HL-60/S4 (cell line): Measurements from ENCODE around the gene LRRC2.
"Not testable (repeated sequence)": the region's sequence is repeated elsewhere in the genome, so short reads cannot be mapped to it uniquely, and the experiment has no call there.

ENCODE experiments used
- in situ Hi-C: fragments of 300-500 bp; cut with MboI; formaldehyde crosslinking; loops from 2 replicates; pipeline ENCODE4 v1.14.3; 2022; ENCODE audit warnings: low sequenced_read_pairs

Gene LRRC2

DNA sequence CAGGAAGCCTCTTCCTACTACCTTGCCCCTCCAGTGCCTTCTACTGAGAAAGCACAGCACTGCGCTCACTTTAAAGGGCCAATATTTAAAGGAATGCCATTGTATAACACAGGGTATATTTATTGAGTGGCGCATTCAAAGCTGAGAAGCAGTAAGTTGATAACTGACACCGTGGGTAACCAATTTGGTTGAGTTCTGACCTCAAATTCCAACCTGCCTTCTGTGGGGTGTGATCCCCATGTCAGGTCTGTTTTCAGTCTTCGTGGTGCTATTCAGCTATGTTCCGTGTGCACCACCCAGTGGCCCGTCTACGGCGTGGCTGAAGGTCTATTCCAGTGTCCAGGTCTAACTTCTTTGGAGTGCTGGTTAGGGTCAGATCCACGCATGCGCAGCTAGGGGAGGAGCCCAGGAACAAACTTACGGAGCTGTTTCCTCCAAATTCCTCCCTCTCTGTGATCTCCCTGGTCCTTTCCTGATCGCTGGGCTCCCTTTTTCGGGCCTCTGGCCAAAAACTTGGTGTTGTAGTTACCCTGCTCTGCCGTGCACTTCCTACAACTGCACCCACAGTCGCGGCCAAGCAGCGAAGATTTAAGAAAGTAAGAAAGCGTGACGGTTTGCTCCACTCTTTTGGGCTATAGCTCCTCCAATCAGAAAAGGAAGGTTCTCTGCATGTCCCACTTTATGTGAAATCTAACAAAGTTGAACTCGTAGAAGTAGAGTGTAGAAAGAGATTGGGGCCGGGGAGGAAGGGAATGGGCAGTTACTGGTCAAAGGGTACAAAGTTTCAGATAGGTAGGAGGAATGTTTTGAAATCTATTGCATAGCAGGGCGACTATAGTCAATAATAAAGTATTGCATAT lies 7.7 kb downstream of the LRRC2 start:
- in situ Hi-C loops: no loop called here

DNA sequence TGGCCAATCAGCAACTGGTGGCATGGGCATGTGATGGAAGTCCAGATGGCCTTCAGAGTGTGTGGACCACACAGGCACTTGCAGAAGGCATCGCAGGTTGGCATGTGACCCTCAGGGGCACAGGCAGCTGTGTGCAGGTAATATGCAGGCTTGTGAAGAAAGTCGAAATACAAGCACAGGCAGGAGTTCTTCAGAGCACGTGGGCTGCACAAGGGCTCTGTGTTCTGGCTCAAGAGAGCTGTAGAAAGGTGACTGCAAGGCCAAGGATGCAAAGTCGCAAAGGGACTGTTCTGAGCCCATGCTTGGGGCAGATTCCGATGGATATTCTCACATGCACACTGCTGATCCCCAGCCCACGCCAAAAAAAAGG lies 8.3 kb downstream of the LRRC2 start:
- in situ Hi-C loops: no loop called here

DNA sequence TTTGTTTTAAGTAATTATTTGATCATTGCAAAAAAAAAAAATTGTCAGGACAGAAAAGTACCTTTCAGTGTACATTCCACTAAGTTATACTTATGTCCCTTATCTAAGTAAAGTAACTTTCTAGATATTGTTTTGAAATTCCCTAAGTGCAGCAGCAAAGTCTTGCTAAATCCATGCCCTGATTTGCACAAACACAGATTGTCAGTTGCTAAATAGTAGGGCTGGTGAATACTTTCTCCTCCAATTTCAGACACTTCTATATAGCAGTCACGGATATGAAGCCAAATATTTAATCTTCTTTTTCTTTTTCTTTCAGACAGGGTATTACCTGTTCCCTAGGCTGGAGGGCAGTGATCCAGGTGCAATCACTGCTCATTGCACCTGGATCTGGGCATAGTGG lies 12.9 kb downstream of the LRRC2 start:
- in situ Hi-C loops: no loop called here

DNA sequence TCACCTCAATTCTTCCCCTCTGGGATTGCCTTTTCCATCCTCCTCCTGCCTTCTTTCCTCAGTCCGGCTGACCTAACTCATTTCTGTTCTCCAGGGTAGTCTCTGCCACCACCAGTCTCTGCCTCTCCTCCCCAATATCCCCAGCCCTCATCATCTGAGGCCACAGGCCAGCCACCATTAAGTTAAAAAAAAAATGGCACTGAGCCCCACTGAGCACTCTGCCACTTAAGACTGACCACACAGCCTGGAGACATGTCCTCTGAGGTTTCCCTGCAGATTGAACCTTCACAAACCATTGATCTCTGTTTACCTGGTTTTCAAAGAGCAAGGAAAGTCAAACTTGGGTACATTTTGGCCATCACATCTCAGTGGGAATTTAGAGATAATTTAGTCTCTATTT lies 13.6 kb downstream of the LRRC2 start:
- in situ Hi-C loops: no loop called here

DNA sequence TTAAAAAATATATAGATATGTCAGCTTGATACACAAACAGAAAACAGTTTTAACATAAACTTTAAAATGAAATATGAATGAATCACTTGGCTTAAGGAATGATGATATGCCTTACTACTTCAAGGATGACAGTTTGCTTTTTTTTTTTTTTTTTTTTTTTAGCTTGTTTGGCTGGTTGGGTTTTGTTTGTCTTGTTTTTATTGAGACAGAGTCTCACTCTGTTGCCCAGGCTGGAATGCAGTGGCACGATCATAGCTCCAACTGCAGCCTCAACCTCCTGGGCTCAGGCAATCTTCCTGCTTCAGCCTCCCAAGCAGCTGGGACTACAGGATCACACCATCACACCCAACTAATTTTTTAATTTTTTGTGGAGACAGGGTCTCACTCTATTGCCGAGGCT lies 14.5 kb downstream of the LRRC2 start:
- in situ Hi-C loops: no loop called here

DNA sequence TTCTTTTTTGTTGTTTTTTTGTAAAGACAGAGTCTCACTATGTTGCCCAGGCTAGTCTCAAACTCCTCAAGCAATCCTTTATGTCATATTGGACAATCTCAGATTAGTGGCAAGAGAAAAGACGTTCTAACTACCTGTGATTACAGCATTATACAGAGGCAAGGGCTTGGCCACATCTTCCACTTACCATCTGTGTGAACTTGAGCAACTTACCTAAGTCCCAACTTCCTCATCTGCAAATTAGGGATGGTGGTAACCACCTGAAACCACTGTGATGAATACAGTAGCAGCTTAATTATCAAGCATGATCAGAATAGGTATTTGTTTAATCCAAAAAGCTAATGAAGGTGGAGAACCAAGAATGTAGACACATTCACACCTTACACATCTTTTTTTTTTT lies 16.1 kb downstream of the LRRC2 start:
- in situ Hi-C loops: no loop called here

DNA sequence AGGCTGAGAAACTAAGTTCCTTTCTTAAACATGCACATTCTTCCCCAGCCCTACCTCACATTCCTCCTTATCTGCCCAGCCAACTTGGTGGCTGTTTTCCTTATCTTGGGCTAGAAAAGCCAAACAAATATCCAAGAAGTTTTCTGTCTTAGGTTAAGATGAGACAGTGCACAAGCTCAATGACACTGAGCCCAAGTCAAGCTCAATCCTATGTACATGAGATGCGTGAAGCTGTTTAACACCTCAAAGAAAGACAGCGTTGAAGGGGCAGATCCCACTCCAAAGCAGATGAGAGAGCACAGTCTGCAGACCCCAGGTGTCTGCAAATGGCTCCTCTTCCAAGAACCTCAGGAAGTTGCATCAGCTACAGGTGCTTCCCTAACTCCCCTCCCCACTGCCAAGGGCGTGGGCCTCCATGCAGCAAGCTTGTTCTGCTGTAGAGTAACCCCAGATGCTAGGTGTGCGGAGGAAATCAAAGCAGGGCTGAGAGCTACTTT lies 16.6 kb downstream of the LRRC2 start:
- in situ Hi-C loops: no loop called here

DNA sequence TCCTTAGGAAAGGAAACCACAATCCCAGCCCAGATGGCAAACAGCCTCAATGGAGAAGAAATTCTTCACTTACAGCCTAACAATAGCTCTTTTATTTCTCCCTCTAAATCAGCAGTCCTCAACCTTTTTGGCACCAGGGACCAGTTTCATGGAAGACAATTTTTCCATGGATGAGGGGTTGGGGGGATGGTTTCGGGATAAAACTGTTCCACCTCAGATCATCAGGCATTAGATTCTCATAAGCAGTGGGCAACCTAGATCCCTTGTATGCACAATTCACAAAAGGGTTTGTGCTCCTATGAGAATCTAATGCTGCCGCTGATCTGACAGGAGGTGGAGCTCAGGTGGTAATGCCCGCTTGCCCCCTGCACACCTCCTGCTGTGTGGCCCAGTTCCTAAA lies 17.5 kb downstream of the LRRC2 start:
- in situ Hi-C loops: not testable (repeated sequence)

DNA sequence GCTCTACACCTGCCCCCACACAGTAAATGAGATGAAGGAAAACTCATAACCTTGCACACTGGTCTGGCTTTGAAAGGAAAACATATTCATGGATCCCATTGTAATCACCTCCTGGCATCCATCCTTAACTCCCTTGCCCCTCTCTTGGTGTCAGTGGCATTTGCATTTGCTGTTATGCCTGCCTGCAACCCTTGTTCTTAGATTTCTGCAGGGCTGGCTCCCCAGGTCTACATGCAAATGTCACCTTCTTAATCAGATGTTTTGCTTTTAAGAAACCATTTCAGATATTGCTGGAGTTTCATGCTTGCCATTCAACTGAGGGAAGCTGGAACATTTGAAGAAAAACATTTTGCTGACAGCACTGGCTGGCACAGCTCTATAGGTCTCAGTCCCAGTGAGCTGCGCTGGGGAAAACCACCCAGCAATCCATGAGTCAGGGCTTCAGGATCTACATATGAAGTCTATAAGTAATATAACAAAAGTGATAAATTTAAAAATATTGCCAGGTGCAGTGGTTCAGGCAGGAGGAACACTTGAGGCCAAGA lies 19.1 kb downstream of the LRRC2 start:
- in situ Hi-C loops: no loop called here

DNA sequence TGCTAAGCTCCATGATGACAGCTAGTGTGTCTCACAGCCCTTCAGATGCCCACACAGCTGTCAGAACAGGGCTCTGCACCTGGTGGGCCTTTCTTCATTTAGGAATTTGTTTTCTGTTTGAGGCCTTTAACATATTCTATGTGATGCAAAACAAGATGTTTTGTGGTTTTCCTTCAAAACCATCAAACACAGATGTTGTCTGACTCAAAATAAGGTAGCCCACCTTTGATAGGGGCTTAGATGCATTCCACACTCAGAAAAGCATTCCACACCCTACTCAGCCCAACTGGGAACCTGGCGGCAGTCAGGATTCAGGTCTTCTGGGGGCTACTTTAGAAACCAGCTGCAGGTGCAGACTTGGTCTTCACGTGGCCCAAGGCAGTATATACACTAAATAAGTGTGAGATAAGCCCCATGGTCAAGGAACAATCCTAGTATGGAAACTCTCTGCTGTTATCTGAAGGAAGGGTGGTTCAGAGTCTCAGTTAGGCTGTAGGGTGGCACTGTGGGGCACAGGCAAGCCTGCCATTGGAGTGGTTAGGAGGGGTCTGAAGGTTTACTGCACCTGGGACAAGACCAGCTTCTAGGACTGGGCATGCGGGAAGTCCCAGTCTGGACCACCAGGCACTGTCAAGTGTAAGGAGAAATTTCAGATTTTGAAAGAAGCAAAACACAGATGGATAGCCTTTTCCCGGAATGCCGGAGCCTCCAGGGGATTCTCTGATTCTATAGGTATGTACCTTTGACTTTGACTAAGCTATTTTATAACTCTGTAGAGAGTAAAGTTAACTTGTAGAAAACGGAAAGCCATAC lies 20.1 kb downstream of the LRRC2 start:
- in situ Hi-C loops: no loop called here

DNA sequence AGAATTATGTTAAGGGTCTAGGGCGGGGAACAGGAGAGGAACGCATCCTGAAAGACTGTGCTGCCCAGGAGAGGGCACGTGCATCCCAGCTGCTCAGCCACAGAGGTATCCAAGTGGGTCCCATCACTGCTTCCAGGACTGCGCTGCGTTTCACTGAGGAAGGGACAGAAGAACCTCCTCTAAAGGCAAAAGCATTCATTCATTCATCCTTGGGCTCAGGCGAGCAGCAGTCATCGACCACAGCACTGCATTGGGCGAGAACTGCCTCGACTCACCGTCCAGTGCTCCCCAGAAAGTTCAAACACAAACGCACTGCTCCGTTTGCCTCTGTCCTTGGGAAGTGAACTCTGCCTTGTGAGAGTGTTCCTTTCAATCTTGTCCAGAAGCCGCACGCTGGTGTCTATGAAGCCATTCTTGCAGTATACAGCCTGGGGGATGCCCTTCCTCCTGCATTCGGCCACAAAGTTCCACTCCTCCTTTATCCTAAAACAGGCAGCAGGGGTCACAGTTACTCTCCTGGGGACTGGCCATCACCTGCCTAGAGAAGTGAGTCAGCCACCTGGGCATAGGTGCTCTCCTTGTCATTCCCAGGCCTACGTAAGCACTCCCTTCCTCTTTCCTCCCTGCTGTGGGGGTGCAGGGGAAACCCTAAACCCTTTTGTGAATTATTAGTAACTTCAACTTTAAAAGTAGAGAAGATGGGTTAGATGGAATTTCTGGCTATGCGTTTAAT lies 21.2 kb downstream of the LRRC2 start:
- in situ Hi-C loops: no loop called here

DNA sequence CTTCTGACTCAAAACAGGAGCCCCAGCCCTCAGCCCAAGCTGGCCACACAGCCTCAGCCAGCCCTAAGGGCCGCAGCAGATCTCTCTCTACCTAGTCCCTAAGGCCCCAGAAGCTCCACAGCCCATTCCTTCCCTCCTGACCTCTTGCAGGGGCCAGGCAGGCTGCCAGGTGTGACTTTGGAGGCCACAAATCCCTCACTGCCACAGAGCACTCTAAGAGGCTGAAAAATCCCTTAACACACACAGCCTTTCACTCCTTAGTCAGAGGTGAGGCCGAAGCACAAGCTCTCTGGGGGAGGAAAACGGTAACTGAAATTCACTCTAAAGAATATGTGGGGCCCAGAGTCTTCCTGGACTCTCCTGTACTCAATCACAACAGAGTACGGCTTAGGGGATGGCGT lies 23.3 kb downstream of the LRRC2 start:
- in situ Hi-C loops: no loop called here

DNA sequence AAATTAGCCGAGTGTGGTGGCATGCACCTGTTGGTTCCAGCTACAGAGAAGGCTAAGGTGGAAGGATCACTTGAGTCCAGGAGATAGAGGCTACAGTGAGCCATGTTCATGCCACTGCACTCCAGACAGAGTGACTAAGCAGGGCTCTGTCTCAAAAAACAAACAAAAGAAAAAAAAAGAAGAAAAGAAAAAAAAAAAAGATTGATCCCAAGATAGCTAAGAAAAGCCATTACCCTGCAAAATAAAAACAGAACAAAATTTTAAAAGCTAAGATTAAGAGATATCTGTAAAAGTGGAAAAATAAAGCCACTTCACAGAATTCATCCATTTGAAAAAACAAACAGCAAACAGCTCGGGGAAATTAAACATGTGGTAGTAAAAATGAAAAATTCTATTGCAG lies 23.8 kb downstream of the LRRC2 start:
- in situ Hi-C loops: no loop called here

DNA sequence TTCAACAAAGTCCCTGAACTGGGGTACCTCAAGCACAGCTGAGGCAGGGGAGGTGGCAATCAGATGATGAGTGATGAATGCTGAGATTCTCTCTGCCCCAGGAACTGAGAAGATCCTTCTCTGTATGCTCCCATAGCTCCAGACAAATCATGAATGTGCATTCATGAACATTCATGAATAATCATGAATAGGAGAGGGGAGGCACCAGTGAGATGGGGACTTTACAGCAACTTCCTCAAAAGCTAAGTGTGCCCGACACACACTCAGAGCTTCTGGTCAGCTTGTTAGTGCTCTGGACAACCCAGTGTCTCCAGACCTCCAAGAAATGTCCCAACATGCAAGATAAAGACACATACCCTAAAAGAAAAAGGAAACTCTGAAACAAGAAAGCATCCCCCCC lies 24.3 kb downstream of the LRRC2 start:
- in situ Hi-C loops: no loop called here

DNA sequence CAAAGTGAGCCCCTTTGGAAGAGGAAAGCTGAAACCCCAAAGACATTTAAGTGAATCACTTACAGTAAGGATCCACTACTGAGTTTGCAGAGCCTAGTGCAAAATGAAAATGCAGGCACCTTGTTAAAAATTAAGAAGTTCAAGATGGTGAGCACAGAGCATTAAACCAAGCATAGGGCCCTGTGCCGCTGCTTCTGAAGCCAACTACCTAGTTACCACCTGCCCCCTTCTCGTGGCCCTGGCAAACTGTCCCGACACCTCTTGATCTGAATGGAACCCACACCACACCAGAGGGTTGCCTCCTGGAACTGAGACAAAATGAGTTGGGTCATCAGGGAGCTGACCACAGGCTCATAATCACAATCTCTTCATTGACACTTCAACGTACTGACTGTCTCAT lies 25.6 kb downstream of the LRRC2 start:
- in situ Hi-C loops: no loop called here

DNA sequence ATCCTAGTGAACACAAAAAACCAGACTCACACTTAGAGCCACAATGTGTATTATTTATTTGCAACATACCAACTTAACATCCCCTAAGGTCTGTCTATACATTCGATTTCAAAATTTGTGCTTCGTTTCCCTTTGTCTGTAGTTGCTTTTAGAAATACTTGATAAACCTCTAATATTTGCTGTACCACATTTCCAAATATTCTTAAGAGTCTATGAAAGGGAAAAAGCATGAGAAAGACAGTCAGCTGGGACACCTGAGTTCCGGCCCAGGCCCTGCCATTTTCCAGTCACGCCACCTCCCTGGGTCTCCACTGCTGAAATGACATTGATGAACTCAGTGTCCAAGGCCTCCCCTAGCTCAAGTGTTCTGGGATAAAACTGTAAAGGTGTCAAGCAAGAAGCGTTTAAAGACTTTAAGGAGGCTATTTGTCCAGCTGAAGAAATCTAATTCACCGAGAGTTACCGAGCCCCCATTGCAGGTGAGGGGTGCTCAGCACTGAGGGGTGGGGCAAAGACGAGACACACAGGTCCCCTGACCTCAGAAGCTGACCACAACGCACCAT lies 26.6 kb downstream of the LRRC2 start:
- in situ Hi-C loops: no loop called here

DNA sequence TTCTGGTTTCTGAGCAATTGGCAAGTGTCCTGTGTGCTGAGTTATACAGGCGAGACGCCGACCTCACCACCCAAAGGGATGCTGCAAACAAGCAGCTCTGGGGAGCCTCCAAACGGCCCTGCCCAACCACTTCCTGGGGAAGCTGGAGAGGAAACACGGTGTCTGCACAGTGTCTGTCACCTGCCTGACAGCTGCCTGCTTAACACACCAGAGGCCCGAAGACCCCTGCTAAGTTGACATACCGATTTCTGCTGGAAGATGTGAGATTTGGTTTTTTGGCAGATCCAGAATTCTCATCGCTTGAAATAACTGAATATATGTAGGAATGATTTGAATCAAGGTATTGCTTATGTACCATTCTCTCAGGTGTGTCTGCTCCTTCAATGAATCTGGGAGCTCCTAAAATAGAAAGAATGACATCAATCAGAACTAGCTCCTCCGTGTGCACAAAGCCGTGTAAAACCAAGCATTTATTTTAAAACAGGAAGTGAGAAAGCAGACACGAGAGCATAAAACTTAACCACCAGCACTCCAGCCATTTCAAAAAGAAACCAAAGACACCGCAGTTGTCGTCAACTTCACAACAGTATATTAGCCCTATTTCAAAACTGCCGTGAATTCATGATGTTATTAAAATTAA lies 27.2 kb downstream of the LRRC2 start:
- in situ Hi-C loops: no loop called here

DNA sequence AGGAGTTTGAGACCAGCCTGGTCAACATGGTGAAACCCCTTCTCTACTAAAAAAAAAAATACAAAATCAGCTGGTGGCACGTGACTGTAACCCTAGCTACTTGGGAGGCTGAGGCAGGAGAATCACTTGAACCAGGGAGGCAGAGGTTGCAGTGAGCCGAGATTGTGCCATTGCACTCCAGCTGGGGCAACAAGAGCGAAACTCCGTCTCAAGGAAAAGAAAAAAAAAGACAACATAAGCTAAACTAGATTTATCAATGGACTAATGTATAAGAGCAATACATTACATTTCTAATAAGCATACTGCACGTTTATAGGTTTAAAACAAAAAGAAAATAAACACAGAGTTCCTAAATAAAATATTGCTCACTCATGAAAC lies 27.7 kb downstream of the LRRC2 start:
- in situ Hi-C loops: not testable (repeated sequence)

DNA sequence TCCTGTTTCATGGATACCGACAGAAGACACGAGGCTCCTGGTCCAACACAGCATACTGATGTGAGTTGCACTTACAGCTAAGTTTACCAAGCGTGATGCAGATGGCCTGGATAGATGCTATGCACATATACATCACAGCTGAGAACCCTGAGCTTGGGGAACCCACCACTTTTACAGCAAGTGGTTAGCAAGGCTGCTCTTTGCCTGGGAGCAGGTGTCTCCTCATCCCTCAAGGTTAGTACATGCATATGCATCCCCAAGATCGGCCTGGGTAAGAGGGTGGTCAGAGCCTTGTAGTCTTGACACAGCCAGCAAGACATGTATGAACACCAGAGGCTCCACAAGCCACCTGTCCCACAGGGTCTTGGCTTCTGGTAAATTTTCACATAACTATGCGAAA lies 28.3 kb downstream of the LRRC2 start:
- in situ Hi-C loops: no loop called here

DNA sequence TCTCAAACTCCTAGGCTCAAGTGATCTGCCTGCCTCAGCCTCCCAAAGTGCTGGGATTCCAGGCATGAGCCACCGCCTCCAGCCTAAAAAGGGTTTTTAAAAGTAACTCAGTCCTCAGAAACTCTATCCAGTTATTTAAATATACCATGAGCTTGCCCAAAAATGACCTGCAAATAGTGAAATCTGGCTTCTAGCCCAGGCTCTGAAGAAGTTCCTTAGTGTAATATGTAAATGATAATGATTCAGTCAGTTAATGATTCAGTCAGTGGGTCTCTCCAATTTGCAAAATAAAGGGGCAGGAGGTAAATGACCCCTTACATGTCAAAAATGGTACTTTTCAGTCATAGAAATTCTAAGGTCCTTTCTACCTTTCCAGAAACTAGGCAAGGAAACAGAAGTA lies 28.8 kb downstream of the LRRC2 start:
- in situ Hi-C loops: no loop called here
